IMR-90 (cell line): ENCODE measurements around the gene DCC. TPM values are rescaled to one million over a fixed set of nuclear protein-coding genes. Genes with fewer than 3 reads are reported as not detected.

Source experiments
- ATAC-seq: fragments of 200-7000 bp; cut with Tn5 transposase; 2 replicates; pipeline ENCODE4 v1.9.1; 2020; ENCODE audit warnings: low read depth, mild to moderate bottlenecking, moderate library complexity
- BruUV-seq: library from RNA; stranded (reverse); fragments of 400-500 nt; replicated peaks from 2 replicates; lab custom pipeline; 2021; lab: Mats Ljungman, UMichigan
- CTCF ChIA-PET: fragments of 300-600 bp; formaldehyde crosslinking; extraction: SDS; loops from one replicate; lab custom pipeline; 2021; ENCODE audit warnings: antibody characterized with exemption; lab: Yijun Ruan, JAX
- POLR2A ChIA-PET: fragments of 300-600 bp; sonication (Branson Sonifier 250); formaldehyde crosslinking; loops from one replicate; lab custom pipeline; 2022; ENCODE audit warnings: antibody characterized with exemption; ENCODE audit not compliant: unreplicated experiment; lab: Charles Lee
- DNase-seq: peaks from one replicate; pipeline ENCODE4 v3.0.0; 2013
- H2AFZ ChIP-seq: replicated peaks from 2 replicates; pipeline ENCODE3; 2013; ENCODE audit warnings: low read length, mild to moderate bottlenecking; ENCODE audit not compliant: poor library complexity
- H2AK5ac ChIP-seq: 2 replicates; pipeline ENCODE4 v1.6.1; 2013; ENCODE audit warnings: low read depth, low read length, inconsistent platforms
- H2AK9ac ChIP-seq: replicated peaks from 2 replicates; pipeline ENCODE3; 2013; ENCODE audit warnings: mild to moderate bottlenecking, low read depth, low read length, moderate library complexity; ENCODE audit not compliant: poor library complexity
- H2BK120ac ChIP-seq: 2 replicates; pipeline ENCODE4 v1.6.1; 2013; ENCODE audit warnings: low read depth, low read length, inconsistent platforms
- H2BK15ac ChIP-seq: 3 replicates; pipeline ENCODE4 v1.6.1; 2013; ENCODE audit warnings: low read depth, low read length, inconsistent platforms
- H2BK20ac ChIP-seq: 2 replicates; pipeline ENCODE4 v1.6.1; 2013; ENCODE audit warnings: low read depth, mild to moderate bottlenecking, inconsistent platforms, low read length, moderate library complexity
- H2BK5ac ChIP-seq: 2 replicates; pipeline ENCODE4 v1.6.1; 2013; ENCODE audit warnings: mild to moderate bottlenecking, low read depth, low read length, inconsistent platforms; ENCODE audit not compliant: poor library complexity, severe bottlenecking
- H3K14ac ChIP-seq: replicated peaks from 2 replicates; pipeline ENCODE4 v1.6.1; 2013; ENCODE audit warnings: low read depth, low read length, inconsistent platforms
- H3K18ac ChIP-seq: 2 replicates; pipeline ENCODE4 v1.6.1; 2013; ENCODE audit warnings: low read depth, low read length, control low read depth
- H3K23ac ChIP-seq: 2 replicates; pipeline ENCODE4 v1.6.1; 2013; ENCODE audit warnings: low read depth, low read length, inconsistent platforms
- H3K27ac ChIP-seq: 2 replicates; pipeline ENCODE4 v1.5.1; 2013; ENCODE audit warnings: mild to moderate bottlenecking, control low read depth, low read length; ENCODE audit not compliant: insufficient read depth
- H3K27me3 ChIP-seq: 2 replicates; pipeline ENCODE4 v1.6.1; 2013; ENCODE audit warnings: low read length; ENCODE audit not compliant: control insufficient read depth, insufficient read depth
- H3K36me3 ChIP-seq: 2 replicates; pipeline ENCODE4 v1.6.1; 2013; ENCODE audit warnings: low read length, mixed read lengths; ENCODE audit not compliant: control insufficient read depth, insufficient read depth
- H3K4ac ChIP-seq: 2 replicates; pipeline ENCODE4 v1.6.1; 2013; ENCODE audit warnings: low read depth, low read length, inconsistent platforms
- H3K4me1 ChIP-seq: 2 replicates; pipeline ENCODE4 v1.6.1; 2013; ENCODE audit warnings: low read length, mixed read lengths; ENCODE audit not compliant: control insufficient read depth, insufficient read depth
- H3K4me2 ChIP-seq: 2 replicates; pipeline ENCODE4 v1.6.1; 2013; ENCODE audit warnings: low read depth, mild to moderate bottlenecking, control low read depth, low read length, moderate library complexity
- H3K4me3 ChIP-seq: 2 replicates; pipeline ENCODE4 v1.5.1; 2013; ENCODE audit warnings: low read depth, mild to moderate bottlenecking, control low read depth, low read length, moderate library complexity; ENCODE audit not compliant: insufficient read depth
- H3K56ac ChIP-seq: 2 replicates; pipeline ENCODE4 v1.6.1; 2013; ENCODE audit warnings: low read length, inconsistent platforms; ENCODE audit not compliant: insufficient read depth; ENCODE audit errors: extremely low read depth
- H3K79me1 ChIP-seq, 2 experiments: 2 replicates each; pipeline ENCODE4 v1.6.1; 2013; ENCODE audit warnings: low read length in 2 of 2, inconsistent platforms in 1 of 2, low read depth in 1 of 2
- H3K9ac ChIP-seq: 2 replicates; pipeline ENCODE4 v1.6.1; 2013; ENCODE audit warnings: low read depth, low read length, control low read depth
- H3K9me1 ChIP-seq: 2 replicates; pipeline ENCODE4 v1.6.1; 2013; ENCODE audit warnings: low read length, inconsistent platforms; ENCODE audit not compliant: insufficient read depth
- H3K9me3 ChIP-seq: 2 replicates; pipeline ENCODE4 v1.6.1; 2013; ENCODE audit warnings: low read length; ENCODE audit not compliant: control insufficient read depth, insufficient read depth
- H4K20me1 ChIP-seq: 2 replicates; pipeline ENCODE4 v1.6.1; 2013; ENCODE audit warnings: low read length, inconsistent platforms; ENCODE audit not compliant: insufficient read depth
- H4K5ac ChIP-seq: 2 replicates; pipeline ENCODE4 v1.6.1; 2013; ENCODE audit warnings: mild to moderate bottlenecking, low read depth, low read length, control low read depth
- H4K8ac ChIP-seq, 2 experiments: 2 replicates each; pipeline ENCODE4 v1.6.1; 2013; ENCODE audit warnings: low read depth in 2 of 2, low read length in 2 of 2, control low read depth in 1 of 2, inconsistent platforms in 1 of 2
- H4K91ac ChIP-seq: 2 replicates; pipeline ENCODE4 v1.6.1; 2013; ENCODE audit warnings: low read depth, low read length, inconsistent platforms; ENCODE audit not compliant: insufficient read depth
- CEBPB ChIP-seq: IDR thresholded peaks from 2 replicates; pipeline ENCODE4 v1.6.1; 2012; ENCODE audit warnings: low read depth, low read length, improper control_type of control experiment
- CTCF ChIP-seq: conservative IDR thresholded peaks from 2 replicates; pipeline ENCODE4 v1.5.1; 2012; ENCODE audit warnings: mild to moderate bottlenecking, low read depth, low read length, improper control_type of control experiment
- MXI1 ChIP-seq: IDR thresholded peaks from 2 replicates; pipeline ENCODE4 v1.6.1; 2012; ENCODE audit warnings: low read depth, mild to moderate bottlenecking, low read length, moderate library complexity, borderline replicate concordance
- NFE2L2 ChIP-seq: fragments of 150-350 bp; IDR thresholded peaks from 2 replicates; pipeline ENCODE4 v1.6.1; 2016; ENCODE audit warnings: low read depth, mild to moderate bottlenecking, low read length
- RCOR1 ChIP-seq: IDR thresholded peaks from 2 replicates; pipeline ENCODE4 v1.6.1; 2012; ENCODE audit warnings: mild to moderate bottlenecking, low read length, improper control_type of control experiment; ENCODE audit not compliant: insufficient replicate concordance
- RFX5 ChIP-seq: IDR thresholded peaks from 2 replicates; pipeline ENCODE4 v1.8.0; 2012; ENCODE audit warnings: low read depth, mild to moderate bottlenecking, low read length, moderate library complexity
- USF2 ChIP-seq: fragments of 150-350 bp; IDR thresholded peaks from 2 replicates; pipeline ENCODE4 v1.6.1; 2017; ENCODE audit warnings: mild to moderate bottlenecking, antibody characterized with exemption, low read length, low read depth
- WGBS, 2 experiments: methylation state at CpG; one replicate each; pipeline versions ENCODE4 v1.1.5 to v1.1.7; 2013; ENCODE audit warnings: missing lambda C conversion rate in 2 of 2; ENCODE audit not compliant: insufficient read length in 1 of 2; ENCODE audit errors: extremely low coverage in 2 of 2; 5-methylcytosine and 5-hydroxymethylcytosine counted together
- dilution Hi-C: fragments of 300-500 bp; cut with HindIII; formaldehyde crosslinking; loops from one replicate; pipeline ENCODE4 v1.14.3; 2018; ENCODE audit warnings: low sequenced_read_pairs; ENCODE audit not compliant: unreplicated experiment
- in situ Hi-C: fragments of 300-500 bp; cut with MboI; formaldehyde crosslinking; loops from 3 replicates; pipeline ENCODE4 v1.14.3; 2019; ENCODE audit warnings: low sequenced_read_pairs, inconsistent platforms, mixed read lengths
- intact Hi-C: fragments of 100-400 bp; cut with micrococcal nuclease; formaldehyde crosslinking; loops from 2 replicates; pipeline ENCODE4 v1.10.0; 2022
- polyA plus RNA-seq, 3 experiments: library from polyadenylated mRNA; depleted of rRNA; stranded (reverse); fragments of >200 nt; gene quantifications; 2 replicates each; pipeline ENCODE4 v1.2.3, GENCODE V29; 2012; ENCODE audit warnings: low replicate concordance in 1 of 3
- total RNA-seq: library from RNA; depleted of rRNA; stranded (reverse); fragments of >200 nt; gene quantifications from 2 replicates; pipeline ENCODE4 v1.2.3, GENCODE V29; 2012

DCC gene
- total and polyA plus RNA-seq, 2 of the 4 experiments (the other 2 are of a cell fraction): 0.31 to 0.54 TPM

- Histone ChIP-seq H2AK9ac (no peak overlapping the region), H4K20me1 (no peaks in the 10 kb centered on the region), H3K4ac (no peak overlapping the region), H3K4me1 (no peaks in the 10 kb centered on the region), H2BK120ac (no peak overlapping the region), H3K27me3 (no peaks in the 10 kb centered on the region), H3K18ac (no peak overlapping the region), H2BK5ac (no peak overlapping the region), H2BK20ac (no peak overlapping the region), H3K14ac (no peak overlapping the region), H3K9ac (no peak overlapping the region), H3K9me1 (no peaks in the 10 kb centered on the region), H3K4me2 (no peak overlapping the region), H2BK15ac (no peak overlapping the region), H4K5ac (no peak overlapping the region), H4K8ac (no peak overlapping the region), H3K9me3 (peaks cover 2% of the 10 kb centered on the region; the same call in 1 of the 2 replicates), H3K4me3 (no peak overlapping the region), H3K56ac (no peak overlapping the region), H3K23ac (no peak overlapping the region), H3K36me3 (no peaks in the 10 kb centered on the region), H3K27ac (no peak overlapping the region), H2AFZ (no peak overlapping the region), H4K91ac (no peak overlapping the region), H2AK5ac (no peak overlapping the region), H3K79me1 (no peaks in the 10 kb centered on the region)
- in situ Hi-C loops (no loop called here), dilution Hi-C loops (no loop called here), intact Hi-C loops (no loop called here)
- DNase-seq (no peak), ATAC-seq (no peak)
- POLR2A ChIA-PET: no interaction called here
- BruUV-seq: no TSS peak
- CTCF ChIA-PET: no interaction called here
- no peak for TF ChIP-seq MXI1
- no peak for TF ChIP-seq RCOR1
- no peak for TF ChIP-seq CEBPB
- no peak for TF ChIP-seq USF2
- TF ChIP-seq RFX5: no peak
- no peak for TF ChIP-seq NFE2L2
- no peak for TF ChIP-seq CTCF
- no CpG with 5 or more reads among the region's 1 CpG for WGBS, 2 experiments
Observed at GRCh38 chr18:52376104-52376503, 36.1 kb downstream of the DCC start.
